Colonic mucosa (tissue), 4 donors: ENCODE data around the gene OLAH. TPM values are rescaled to one million over a fixed set of nuclear protein-coding genes. Genes with fewer than 3 reads are reported as not detected.

Experiments
- DNase-seq: peaks from one replicate; pipeline ENCODE4 v3.0.0-alpha.2; 2020
- H3K27ac ChIP-seq: fragments of 200-600 bp; one replicate; pipeline ENCODE4 v1.8.0; 2021
- H3K27me3 ChIP-seq: fragments of 200-600 bp; one replicate; pipeline ENCODE4 v1.8.0; 2021
- H3K36me3 ChIP-seq: fragments of 200-600 bp; one replicate; pipeline ENCODE4 v1.8.0; 2021
- H3K4me1 ChIP-seq: fragments of 200-600 bp; one replicate; pipeline ENCODE4 v1.8.0; 2021; ENCODE audit warnings: mild to moderate bottlenecking
- H3K4me3 ChIP-seq: fragments of 200-600 bp; one replicate; pipeline ENCODE4 v1.8.0; 2021
- H3K9ac ChIP-seq, 2 donors: one replicate each; pipeline ENCODE4 v1.7.0; 2013; ENCODE audit warnings: control low read depth in 2 of 2, low read depth in 2 of 2, low read length in 2 of 2
- H3K9me3 ChIP-seq: fragments of 200-600 bp; one replicate; pipeline ENCODE4 v1.8.0; 2021
- intact Hi-C: fragments of 100-400 bp; cut with DNase I; formaldehyde crosslinking; loops from one replicate; pipeline ENCODE4 v1.14.1; 2022
- total RNA-seq, 2 donors: library from RNA; stranded (reverse); fragmentation: NEBNext Ultra II Directional in 1 of 2; extraction: Animal tissue kit (Norgen Biotek cat#: 25700) in 1 of 2; gene quantifications; one replicate each; pipeline ENCODE4 v1.2.1, GENCODE V29; 2021
- TF ChIP-seq, protein P1 (sequence below): fragments of 200-600 bp; IDR thresholded peaks from one replicate; pipeline ENCODE4 v1.8.0; 2022; ENCODE audit warnings: antibody characterized with exemption, mild to moderate bottlenecking
- donor health status: healthy.
- donor health status: DM: no; HTN: no; CAD: no.
- donor health status: DM: no; HTN: no; CAD: no.

The OLAH gene
- total RNA-seq, 2 donors from 2014 or later, result not detected

DNA sequence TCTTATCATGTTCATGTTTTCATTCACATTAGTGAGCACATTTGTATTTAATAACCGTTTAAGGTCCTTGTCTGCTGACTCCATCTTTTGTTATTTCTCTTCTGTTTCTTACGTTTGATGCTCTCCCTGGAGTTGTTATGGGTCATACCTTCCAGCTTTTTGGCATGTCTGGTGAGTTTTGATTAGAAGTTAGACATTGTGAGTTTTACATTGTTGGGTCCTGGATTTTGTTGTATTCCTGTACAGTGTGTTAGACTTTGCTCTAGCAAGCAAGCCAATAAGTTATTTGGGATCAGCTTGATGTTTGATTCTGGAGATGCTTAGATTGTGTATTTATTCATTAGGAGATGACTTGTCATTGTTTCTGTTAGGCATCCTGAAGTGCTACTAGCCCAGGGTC, 16.9 kb downstream of the OLAH start:
- Histone ChIP-seq H3K4me1 (no peaks in the 10 kb centered on the region), H3K27ac (no peak overlapping the region), H3K9me3 (no peaks in the 10 kb centered on the region), H3K27me3 (peaks cover 5% of the 10 kb centered on the region), H3K4me3 (no peak overlapping the region), H3K9ac (no peak overlapping the region), H3K36me3 (no peaks in the 10 kb centered on the region)
- DNase-seq, result no peak
- intact Hi-C loops, result no loop called here
- TF ChIP-seq, protein P1, sequence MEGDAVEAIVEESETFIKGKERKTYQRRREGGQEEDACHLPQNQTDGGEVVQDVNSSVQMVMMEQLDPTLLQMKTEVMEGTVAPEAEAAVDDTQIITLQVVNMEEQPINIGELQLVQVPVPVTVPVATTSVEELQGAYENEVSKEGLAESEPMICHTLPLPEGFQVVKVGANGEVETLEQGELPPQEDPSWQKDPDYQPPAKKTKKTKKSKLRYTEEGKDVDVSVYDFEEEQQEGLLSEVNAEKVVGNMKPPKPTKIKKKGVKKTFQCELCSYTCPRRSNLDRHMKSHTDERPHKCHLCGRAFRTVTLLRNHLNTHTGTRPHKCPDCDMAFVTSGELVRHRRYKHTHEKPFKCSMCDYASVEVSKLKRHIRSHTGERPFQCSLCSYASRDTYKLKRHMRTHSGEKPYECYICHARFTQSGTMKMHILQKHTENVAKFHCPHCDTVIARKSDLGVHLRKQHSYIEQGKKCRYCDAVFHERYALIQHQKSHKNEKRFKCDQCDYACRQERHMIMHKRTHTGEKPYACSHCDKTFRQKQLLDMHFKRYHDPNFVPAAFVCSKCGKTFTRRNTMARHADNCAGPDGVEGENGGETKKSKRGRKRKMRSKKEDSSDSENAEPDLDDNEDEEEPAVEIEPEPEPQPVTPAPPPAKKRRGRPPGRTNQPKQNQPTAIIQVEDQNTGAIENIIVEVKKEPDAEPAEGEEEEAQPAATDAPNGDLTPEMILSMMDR, result no peak

DNA sequence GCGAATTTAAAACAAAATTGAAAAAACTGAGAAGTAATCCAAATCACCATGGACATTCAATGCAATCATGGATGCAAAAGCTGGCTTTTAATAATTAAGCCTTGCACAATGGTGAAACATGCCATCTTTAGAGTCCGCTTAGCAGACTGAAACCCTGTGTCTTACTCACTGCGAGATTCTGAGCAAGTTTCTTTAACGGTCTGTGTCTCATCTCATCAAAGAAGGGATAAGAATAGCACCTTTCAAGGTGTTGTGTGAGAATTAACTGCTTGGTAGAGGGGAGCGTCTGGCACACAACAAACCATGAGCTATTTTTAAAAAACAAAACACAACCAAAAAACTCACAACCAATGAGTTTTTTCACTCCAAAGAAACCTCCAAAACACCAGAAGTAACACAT, 23.4 kb downstream of the OLAH start:
- H3K4me3 ChIP-seq, result no peak overlapping the region
- TF ChIP-seq, protein P1, result no peak
- no peaks in the 10 kb centered on the region for H3K36me3 ChIP-seq
- no peak overlapping the region for H3K27ac ChIP-seq
- no peaks in the 10 kb centered on the region for H3K9me3 ChIP-seq
- H3K27me3 ChIP-seq, result no peaks in the 10 kb centered on the region
- H3K9ac ChIP-seq, result no peak overlapping the region
- no peak for DNase-seq
- intact Hi-C loops, result no loop called here
- H3K4me1 ChIP-seq, result no peaks in the 10 kb centered on the region

DNA sequence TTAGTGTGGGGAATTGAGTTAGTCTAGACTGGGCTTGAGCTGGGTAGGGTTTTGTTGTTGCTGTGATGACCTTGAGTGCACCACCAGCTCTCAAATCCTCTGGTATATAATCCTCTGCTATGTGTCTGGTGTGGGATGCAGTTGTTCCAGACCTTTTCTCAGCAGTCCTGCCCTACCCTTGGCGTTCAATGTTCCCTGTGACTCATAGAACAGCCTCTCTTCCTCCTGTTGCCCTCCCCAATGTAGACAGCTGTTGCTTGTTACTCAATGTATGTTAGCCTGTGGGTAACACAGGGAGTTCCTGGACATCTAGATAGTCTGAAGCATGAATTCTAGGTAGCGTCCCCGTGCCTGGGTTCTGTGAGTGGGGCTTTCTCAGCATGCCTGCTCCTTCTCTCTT, 25.1 kb downstream of the OLAH start:
- Histone ChIP-seq H3K4me3 (no peak overlapping the region), H3K27me3 (no peaks in the 10 kb centered on the region), H3K4me1 (no peaks in the 10 kb centered on the region), H3K36me3 (no peaks in the 10 kb centered on the region), H3K9ac (no peak overlapping the region), H3K27ac (no peak overlapping the region), H3K9me3 (no peaks in the 10 kb centered on the region)
- intact Hi-C loops, result no loop called here
- TF ChIP-seq, protein P1, result no peak
- DNase-seq, result no peak

DNA sequence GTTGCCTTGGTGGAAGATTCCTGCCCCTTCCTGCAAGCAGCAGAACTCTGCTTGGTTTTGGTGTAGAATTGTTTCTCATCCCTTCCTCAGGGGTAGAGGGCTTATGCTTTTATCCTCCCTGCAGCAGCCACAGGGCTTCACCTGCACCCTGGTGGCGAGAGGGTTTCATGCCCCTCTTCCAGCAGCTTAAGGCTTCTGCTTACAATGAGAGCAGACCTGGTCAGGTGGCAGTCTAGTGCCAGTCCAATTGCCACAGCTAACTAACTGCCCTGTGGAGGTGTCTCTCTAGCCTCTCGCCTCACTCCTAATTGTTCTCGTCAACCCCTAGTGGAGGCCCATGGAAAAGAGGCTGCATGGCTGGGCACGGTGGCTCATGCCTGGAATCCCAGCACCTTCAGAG, 25.5 kb downstream of the OLAH start:
- no peaks in the 10 kb centered on the region for H3K27me3 ChIP-seq
- no peak overlapping the region for H3K9ac ChIP-seq
- H3K36me3 ChIP-seq, result no peaks in the 10 kb centered on the region
- H3K9me3 ChIP-seq, result no peaks in the 10 kb centered on the region
- H3K27ac ChIP-seq, result no peak overlapping the region
- intact Hi-C loops, result no loop called here
- no peaks in the 10 kb centered on the region for H3K4me1 ChIP-seq
- no peak overlapping the region for H3K4me3 ChIP-seq
- TF ChIP-seq, protein P1, result no peak
- no peak for DNase-seq

DNA sequence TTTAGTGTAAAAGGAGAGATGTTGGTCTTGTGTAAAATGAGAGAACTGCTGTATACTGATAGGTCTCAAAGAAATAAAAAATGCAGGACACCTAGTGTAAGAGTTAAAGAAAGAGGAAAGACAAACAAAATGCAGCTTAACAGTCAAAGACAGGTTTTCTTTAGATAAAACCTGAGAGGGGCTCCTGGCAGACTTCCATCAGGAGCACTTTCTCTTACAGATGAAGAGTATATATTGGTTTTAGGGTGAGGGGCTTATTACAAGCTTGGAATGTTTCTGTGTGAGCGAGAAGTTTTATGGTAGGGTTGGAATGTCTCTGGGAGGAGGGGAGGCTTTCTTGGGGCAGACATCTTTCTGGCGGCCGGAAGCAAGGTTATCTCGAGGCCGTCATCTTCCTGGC, 28.6 kb downstream of the OLAH start:
- Histone ChIP-seq H3K9me3 (no peaks in the 10 kb centered on the region), H3K27ac (no peak overlapping the region), H3K4me3 (no peak overlapping the region), H3K4me1 (no peaks in the 10 kb centered on the region), H3K27me3 (no peaks in the 10 kb centered on the region), H3K36me3 (no peaks in the 10 kb centered on the region), H3K9ac (no peak overlapping the region)
- TF ChIP-seq, protein P1, result no peak
- DNase-seq, result no peak
- intact Hi-C loops, result loop anchor here (10.0 kb wide), 1 partner anchor 98 kb away; no protein-coding TSS in a partner anchor

DNA sequence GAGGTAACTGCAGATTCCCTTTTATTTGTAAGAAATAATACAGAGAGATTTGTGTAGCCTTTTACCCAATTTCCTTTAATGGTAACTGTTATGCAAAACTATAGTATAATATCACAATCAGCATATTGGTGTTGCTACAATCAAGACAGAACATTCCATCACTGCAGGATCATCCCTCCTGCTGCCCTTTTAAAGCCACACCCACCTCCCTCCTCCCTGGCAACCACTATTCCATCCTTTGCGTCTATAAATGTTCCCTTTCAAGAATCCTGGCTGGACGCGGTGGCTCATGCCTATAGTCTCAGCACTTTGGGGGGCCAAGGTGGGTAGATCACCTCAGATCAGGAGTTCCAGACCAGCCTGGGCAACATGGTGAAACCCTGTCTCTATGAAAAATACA, 31.7 kb downstream of the OLAH start:
- no peak overlapping the region for H3K27ac ChIP-seq
- no peaks in the 10 kb centered on the region for H3K4me1 ChIP-seq
- H3K4me3 ChIP-seq, result no peak overlapping the region
- H3K27me3 ChIP-seq, result no peaks in the 10 kb centered on the region
- H3K9me3 ChIP-seq, result no peaks in the 10 kb centered on the region
- intact Hi-C loops, result loop anchor here (10.0 kb wide), 1 partner anchor 101 kb away; no protein-coding TSS in a partner anchor
- no peak for DNase-seq
- H3K9ac ChIP-seq, result no peak overlapping the region
- TF ChIP-seq, protein P1, result no peak
- no peaks in the 10 kb centered on the region for H3K36me3 ChIP-seq
